NB4 (cell line): ENCODE data around the gene NFS1.
"Not testable (repeated sequence)": the region's sequence is repeated elsewhere in the genome, so short reads cannot be mapped to it uniquely, and the experiment has no call there.

ENCODE experiments used
- DNase-seq: peaks from one replicate; pipeline ENCODE4 v3.0.0; 2010; ENCODE audit warnings: low read depth
- H3K4me3 ChIP-seq: one replicate; pipeline ENCODE4 v1.5.1; 2011; ENCODE audit warnings: mild to moderate bottlenecking, low read depth, low read length, moderate library complexity
- CTCF ChIP-seq: IDR thresholded peaks from one replicate; pipeline ENCODE4 v1.5.1; 2012; ENCODE audit warnings: low read depth, low read length
- MAX ChIP-seq: IDR thresholded peaks from 2 replicates; pipeline ENCODE4 v1.6.1; 2011; ENCODE audit warnings: low read depth, low read length
- MYC ChIP-seq: IDR thresholded peaks from 2 replicates; pipeline ENCODE4 v1.6.1; 2011; ENCODE audit warnings: low read depth, low read length
- POLR2A ChIP-seq: IDR thresholded peaks from 2 replicates; pipeline ENCODE4 v1.6.1; 2011; ENCODE audit warnings: mild to moderate bottlenecking; ENCODE audit not compliant: insufficient read length; ENCODE audit errors: extremely low read depth

NFS1 gene

GRCh38 chr20:35709259-35709658, 10.1 kb upstream of the NFS1 start:
- DNase-seq = no peak
- H3K4me3 ChIP-seq = no peak overlapping the region
- no peak for TF ChIP-seq MYC
- no peak for TF ChIP-seq MAX
- no peak for TF ChIP-seq POLR2A
- no peak for TF ChIP-seq CTCF

DNA sequence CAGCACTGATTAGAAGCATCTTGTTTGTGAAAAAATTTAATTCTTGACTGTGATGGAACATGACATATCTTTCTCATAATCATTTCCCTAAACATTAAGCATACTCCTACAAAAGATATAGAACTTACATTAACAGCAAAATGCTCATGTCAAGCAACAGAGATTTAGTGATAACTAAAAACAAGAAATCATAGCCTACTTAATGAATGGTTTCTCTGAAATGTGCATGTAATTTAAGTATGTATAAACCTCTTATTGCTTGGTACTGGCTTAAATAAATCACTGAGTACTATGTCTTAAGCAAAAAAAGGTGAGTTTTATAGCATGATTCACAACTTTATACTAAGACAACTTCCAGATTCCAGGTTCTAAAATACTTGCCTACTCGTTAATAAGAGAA, 9.3 kb upstream of the NFS1 start:
- no peak overlapping the region for H3K4me3 ChIP-seq
- DNase-seq = no peak
- TF ChIP-seq MYC (no peak), POLR2A (no peak), MAX (no peak), CTCF (no peak)

GRCh38 chr20:35706591-35707529, 7.7 kb upstream of the NFS1 start:
- DNase-seq, H3K4me3 ChIP-seq: not testable (repeated sequence)

DNA sequence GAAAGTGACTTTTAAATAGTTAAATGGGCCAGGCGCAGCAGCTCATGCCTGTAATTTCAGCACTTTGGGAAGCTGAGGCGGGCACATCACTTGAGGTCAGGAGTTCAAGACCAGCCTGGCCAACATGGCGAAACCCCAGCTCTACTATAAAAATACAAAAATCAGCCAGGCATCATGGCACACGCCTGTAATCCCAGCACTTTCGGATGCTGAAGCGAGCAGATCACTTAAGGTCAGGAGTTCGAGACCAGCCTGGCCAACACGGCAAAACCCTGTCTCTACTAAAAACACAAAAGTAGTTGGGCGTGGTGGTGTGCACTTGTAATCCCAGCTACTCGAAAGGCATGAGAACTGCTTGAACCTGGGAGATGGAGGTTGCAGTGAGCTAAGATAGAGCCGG, 6.7 kb upstream of the NFS1 start:
- H3K4me3 ChIP-seq, DNase-seq: not testable (repeated sequence)

DNA sequence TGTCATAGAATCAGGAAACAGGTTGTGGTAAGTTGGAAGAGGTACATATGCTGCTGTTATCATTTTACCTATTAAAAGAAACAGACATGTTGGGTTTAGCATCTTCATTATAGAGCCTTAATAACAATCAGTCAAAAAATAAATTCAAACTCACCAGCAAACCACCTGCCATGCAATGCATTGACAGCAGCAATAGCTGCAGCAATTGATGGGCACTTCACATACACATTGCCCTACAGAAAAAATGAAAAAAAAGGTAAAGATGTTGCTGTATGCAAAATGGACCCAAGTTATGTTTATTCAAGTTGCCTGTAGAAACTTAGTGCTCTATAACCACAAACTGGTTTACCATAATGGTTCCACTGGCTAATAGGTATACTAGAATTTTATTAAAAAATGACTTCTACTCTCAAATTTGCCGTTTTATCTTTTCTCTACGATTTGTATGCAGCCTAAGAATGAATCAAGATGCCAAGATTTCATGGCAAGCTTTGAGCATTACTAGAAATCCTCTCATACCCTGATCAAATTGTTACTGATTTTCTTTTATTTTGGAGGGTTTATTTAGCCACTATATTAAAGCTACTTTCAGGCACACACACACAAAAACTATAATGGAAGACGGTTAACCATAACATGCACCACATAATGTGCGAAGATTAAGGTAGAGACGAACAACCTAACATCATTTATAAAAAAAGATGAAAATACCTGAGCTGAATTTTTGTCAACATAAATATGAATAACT, 5.5 kb upstream of the NFS1 start:
- no peak for TF ChIP-seq MYC
- no peak for TF ChIP-seq CTCF
- no peak for TF ChIP-seq POLR2A
- no peak for TF ChIP-seq MAX
- H3K4me3 ChIP-seq = no peak overlapping the region
- no peak for DNase-seq

DNA sequence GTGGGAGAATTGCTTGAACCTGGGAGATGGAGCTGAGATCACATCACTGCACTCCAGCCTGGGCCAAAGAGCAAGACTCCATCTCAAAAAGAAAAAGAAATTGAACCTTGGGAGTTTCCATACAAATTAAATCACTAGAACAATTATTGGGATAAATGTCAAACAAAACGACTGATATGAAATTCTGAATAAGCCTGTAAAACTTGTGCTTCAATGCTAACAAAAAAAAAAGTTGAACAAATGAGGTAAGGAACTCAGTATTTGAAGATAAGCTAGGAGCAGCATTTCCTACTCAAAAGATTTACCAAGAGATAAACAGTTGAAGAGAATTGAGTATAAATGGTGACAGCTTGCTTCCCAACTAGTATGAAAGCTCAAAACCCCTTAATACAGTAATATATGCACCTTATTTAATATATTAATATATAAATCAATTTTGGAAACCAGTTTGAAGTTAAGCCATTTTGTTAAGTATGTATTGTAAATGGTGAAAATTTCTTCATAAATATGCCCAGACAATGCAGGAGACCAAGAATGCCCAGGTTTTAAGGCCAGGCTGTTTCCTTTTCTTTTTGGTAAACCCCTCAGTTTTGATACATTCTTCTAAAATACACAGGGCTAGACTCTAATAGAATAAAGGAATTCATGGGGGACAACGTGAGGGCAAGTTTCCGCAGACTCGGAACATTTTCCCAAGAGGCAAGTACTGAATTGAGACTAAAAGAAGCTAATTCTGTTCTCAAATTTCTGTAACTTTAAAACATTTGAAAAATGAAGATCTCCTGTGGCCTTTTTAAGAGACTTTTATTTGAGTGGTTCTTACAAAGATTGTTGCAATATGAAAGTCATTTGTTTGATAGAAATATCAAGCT, 3.9 kb upstream of the NFS1 start:
- DNase-seq = no peak
- no peak overlapping the region for H3K4me3 ChIP-seq
- no peak for TF ChIP-seq CTCF
- TF ChIP-seq MAX = no peak
- TF ChIP-seq POLR2A = no peak
- TF ChIP-seq MYC = no peak
